AG04449 (cell line): Measurements from ENCODE around the gene SPAG17.

Source experiments
- CTCF ChIA-PET: fragments of 350-600 bp; formaldehyde crosslinking; extraction: SDS; loops from one replicate; lab custom pipeline; 2021; ENCODE audit warnings: antibody characterized with exemption; lab: Yijun Ruan, JAX
- POLR2A ChIA-PET: fragments of 400-600, 350-600 bp; formaldehyde crosslinking; extraction: SDS; loops from one replicate; lab custom pipeline; 2020; ENCODE audit warnings: antibody characterized with exemption, inconsistent platforms; lab: Yijun Ruan, JAX
- DNase-seq: peaks from one replicate; pipeline ENCODE4 v3.0.0-alpha.2; 2010; ENCODE audit warnings: low read depth, low spot score
- H3K4me3 ChIP-seq: 2 replicates; pipeline ENCODE4 v1.5.1; 2011; ENCODE audit warnings: low read depth, mild to moderate bottlenecking, control low read depth, low read length
- CTCF ChIP-seq: IDR thresholded peaks from one replicate; pipeline ENCODE4 v1.5.1; 2011; ENCODE audit warnings: mild to moderate bottlenecking, moderate library complexity, low read length, control low read depth, inconsistent platforms; ENCODE audit not compliant: insufficient read depth; ENCODE audit errors: missing control alignments

The SPAG17 gene

GRCh38 chr1:118185084-118185832 is at the start of gene SPAG17:
Gene SPAG17, minus strand, starts transcription at chr1:118185228. Its CDS starts 71 bp downstream, at chr1:118185157.
- POLR2A ChIA-PET: no interaction called here
- peak within 1 kb of the TSS; percentile 54 for H3K4me3 ChIP-seq
- no peak for DNase-seq
- peak; percentile 13 for TF ChIP-seq CTCF
- CTCF ChIA-PET: interaction anchor here (1.3 kb wide), 1 partner anchor 11 kb away, joined by 3 read pairs; no protein-coding TSS in a partner anchor

DNA sequence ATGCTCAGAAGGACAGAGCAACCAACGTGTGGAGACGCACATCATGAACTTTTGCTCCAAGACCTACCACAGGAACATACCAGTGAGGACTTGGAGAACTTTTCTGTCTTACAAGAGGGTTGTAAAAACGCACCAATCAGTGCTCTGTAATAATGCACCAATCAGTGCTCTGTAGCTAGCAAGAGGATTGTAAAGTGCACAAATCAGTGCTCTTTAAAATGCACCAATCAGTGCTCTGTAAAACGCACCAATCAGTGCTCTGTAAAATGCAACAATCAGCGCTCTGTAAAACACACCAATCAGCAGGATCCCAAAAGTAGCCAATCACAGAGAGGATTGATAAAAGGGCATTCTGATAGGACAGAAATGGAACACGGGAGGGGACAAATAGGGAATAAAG is 40.4 kb upstream of the SPAG17 start:
- POLR2A ChIA-PET: no interaction called here
- CTCF ChIA-PET: no interaction called here
- H3K4me3 ChIP-seq: no peak overlapping the region
- TF ChIP-seq CTCF: no peak
- no peak for DNase-seq

GRCh38 chr1:118223426-118223825 is 38.4 kb upstream of the SPAG17 start:
- no peak overlapping the region for H3K4me3 ChIP-seq
- TF ChIP-seq CTCF: peak; percentile 29
- ChIA-PET POLR2A (no interaction called here), CTCF (interaction anchor here (0.7 to 1.4 kb wide), 4 partner anchors 11 to 1146 kb away, joined by 3 to 5 read pairs (median 3); no protein-coding TSS in a partner anchor)
- DNase-seq: no peak

DNA sequence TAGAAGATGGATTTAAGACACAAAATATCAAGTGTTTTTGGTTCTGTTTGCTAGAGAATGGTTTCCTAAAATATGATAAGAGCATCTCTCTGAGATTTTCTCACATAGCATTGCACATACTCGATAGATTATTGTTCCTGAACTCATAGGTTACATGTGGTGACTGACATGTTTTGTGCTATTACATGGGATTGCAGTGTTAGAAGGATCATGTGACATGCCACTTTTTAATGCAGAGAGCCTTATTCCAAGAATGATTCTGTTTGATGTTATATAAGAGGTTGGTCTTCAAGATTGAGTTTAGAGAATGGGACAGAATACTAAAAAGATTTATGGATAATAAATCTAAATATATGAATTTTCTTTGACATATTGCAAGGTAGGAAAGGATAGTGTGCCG is 34.4 kb upstream of the SPAG17 start:
- no peak overlapping the region for H3K4me3 ChIP-seq
- no peak for DNase-seq
- ChIA-PET CTCF (no interaction called here), POLR2A (no interaction called here)
- no peak for TF ChIP-seq CTCF

DNA sequence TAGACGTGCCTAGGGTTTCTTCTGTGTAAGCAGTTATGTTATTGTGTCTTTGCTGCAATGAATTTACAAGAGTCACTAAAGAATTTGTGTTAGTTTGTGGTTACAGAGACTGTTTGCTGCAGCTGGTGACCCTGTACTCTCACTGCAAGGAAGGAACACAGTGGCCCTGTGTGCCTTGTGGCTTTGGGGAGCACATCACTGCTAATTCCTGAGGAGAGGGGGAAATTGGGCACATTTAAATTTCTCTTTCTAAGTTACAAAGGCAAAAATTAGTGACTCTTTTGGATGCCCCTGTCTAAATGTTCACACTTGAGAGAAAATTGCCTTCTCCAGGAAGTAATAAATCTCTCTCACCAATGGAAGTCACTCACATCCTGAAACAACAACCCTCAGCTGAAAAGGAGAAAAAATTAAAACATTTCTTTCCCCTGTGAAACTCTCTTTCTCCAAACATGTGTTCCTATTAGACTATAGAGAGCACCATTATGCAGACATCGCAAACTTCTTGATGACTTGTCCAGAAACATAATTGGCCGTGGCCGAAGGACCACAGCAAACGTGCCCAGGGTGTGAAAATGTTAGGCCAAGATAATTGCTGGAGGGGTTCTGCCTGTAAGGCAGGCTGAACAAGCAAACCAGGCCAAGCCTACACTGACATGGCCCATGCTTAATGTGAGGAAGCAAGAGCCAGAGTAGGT is 32.3 kb upstream of the SPAG17 start:
- no peak for TF ChIP-seq CTCF
- no peak overlapping the region for H3K4me3 ChIP-seq
- ChIA-PET POLR2A (no interaction called here), CTCF (no interaction called here)
- DNase-seq: no peak

DNA sequence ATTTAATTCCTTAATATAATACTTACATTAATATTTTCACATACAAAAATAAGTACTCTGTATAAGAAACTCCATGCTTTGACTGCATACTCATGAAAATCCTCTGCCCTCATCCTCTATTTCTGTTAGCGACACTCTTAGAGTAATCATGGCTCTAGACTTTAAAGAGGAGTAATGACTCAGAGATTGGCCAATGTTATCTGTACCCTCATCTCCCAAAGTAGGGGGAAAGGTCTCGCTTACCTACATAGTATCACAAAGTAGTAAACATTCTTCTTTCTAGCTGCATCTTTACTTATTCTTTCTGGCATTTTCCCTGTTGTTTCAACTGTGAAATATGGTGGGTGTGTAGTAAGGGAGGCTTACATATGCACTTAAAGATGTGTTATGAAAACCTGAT is 29.8 kb upstream of the SPAG17 start:
- CTCF ChIA-PET: no interaction called here
- TF ChIP-seq CTCF: no peak
- H3K4me3 ChIP-seq: no peak overlapping the region
- POLR2A ChIA-PET: no interaction called here
- DNase-seq: no peak
